ENCODE measurements around the gene AVL9.

The AVL9 gene

GRCh38 chr7:32532086-32532485 lies 36.8 kb downstream of the AVL9 start:
- no peaks in the 10 kb centered on the region for H3K9me3 ChIP-seq (ENCODE audit: control insufficient read depth in 5 of 5, low read length in 5 of 5)
- no peak overlapping the region for H3K9ac ChIP-seq (ENCODE audit: low read length in 5 of 5)
- peaks cover 0 to 7% (median 0%) of the 10 kb centered on the region in 5 donors for H3K4me1 ChIP-seq (ENCODE audit: control insufficient read depth in 5 of 5, insufficient read depth in 5 of 5, low read length in 5 of 5)
- no peak overlapping the region for H3K4me3 ChIP-seq (ENCODE audit: low read depth in 1 of 5, low read length in 5 of 5)
- no peak overlapping the region for H3K27ac ChIP-seq (ENCODE audit: low read depth, low read length)
- no peaks in the 10 kb centered on the region for H3K27me3 ChIP-seq (ENCODE audit: control insufficient read depth in 5 of 5, insufficient read depth in 4 of 5, low read length in 5 of 5)
- peaks cover 0 to 7% (median 2%) of the 10 kb centered on the region in 5 donors for H3K36me3 ChIP-seq (ENCODE audit: control insufficient read depth in 5 of 5, insufficient read depth in 5 of 5, low read length in 5 of 5)

GRCh38 chr7:32532716-32533115 lies 37.4 kb downstream of the AVL9 start:
- Histone ChIP-seq H3K36me3 (ENCODE audit: control insufficient read depth in 5 of 5, insufficient read depth in 5 of 5, low read length in 5 of 5) (peaks cover 0 to 7% (median 2%) of the 10 kb centered on the region in 5 donors), H3K27ac (ENCODE audit: low read depth, low read length) (no peak overlapping the region), H3K27me3 (ENCODE audit: control insufficient read depth in 5 of 5, insufficient read depth in 4 of 5, low read length in 5 of 5) (no peaks in the 10 kb centered on the region), H3K4me3 (ENCODE audit: low read depth in 1 of 5, low read length in 5 of 5) (no peak overlapping the region), H3K4me1 (ENCODE audit: control insufficient read depth in 5 of 5, insufficient read depth in 5 of 5, low read length in 5 of 5) (peaks cover 0 to 6% (median 0%) of the 10 kb centered on the region in 5 donors), H3K9me3 (ENCODE audit: control insufficient read depth in 5 of 5, low read length in 5 of 5) (no peaks in the 10 kb centered on the region), H3K9ac (ENCODE audit: low read length in 5 of 5) (no peak overlapping the region)

- H3K9me3 ChIP-seq (ENCODE audit: control insufficient read depth in 5 of 5, low read length in 5 of 5): no peaks in the 10 kb centered on the region
- H3K36me3 ChIP-seq (ENCODE audit: control insufficient read depth in 5 of 5, insufficient read depth in 5 of 5, low read length in 5 of 5): peaks cover 0 to 5% (median 2%) of the 10 kb centered on the region in 5 donors
- H3K4me1 ChIP-seq (ENCODE audit: control insufficient read depth in 5 of 5, insufficient read depth in 5 of 5, low read length in 5 of 5): peaks cover 0 to 6% (median 0%) of the 10 kb centered on the region in 5 donors
- H3K4me3 ChIP-seq (ENCODE audit: low read depth in 1 of 5, low read length in 5 of 5): no peak overlapping the region
- no peak overlapping the region for H3K27ac ChIP-seq (ENCODE audit: low read depth, low read length)
- no peaks in the 10 kb centered on the region for H3K27me3 ChIP-seq (ENCODE audit: control insufficient read depth in 5 of 5, insufficient read depth in 4 of 5, low read length in 5 of 5)
- H3K9ac ChIP-seq (ENCODE audit: low read length in 5 of 5): no peak overlapping the region
These were observed 38.2 kb downstream of the AVL9 start for GRCh38 chr7:32533276-32534029.

- peaks cover 0 to 5% (median 2%) of the 10 kb centered on the region in 5 donors for H3K36me3 ChIP-seq (ENCODE audit: control insufficient read depth in 5 of 5, insufficient read depth in 5 of 5, low read length in 5 of 5)
- H3K4me1 ChIP-seq (ENCODE audit: control insufficient read depth in 5 of 5, insufficient read depth in 5 of 5, low read length in 5 of 5): peaks cover 0 to 6% (median 0%) of the 10 kb centered on the region in 5 donors
- H3K9ac ChIP-seq (ENCODE audit: low read length in 5 of 5): no peak overlapping the region
- H3K27ac ChIP-seq (ENCODE audit: low read depth, low read length): no peak overlapping the region
- H3K27me3 ChIP-seq (ENCODE audit: control insufficient read depth in 5 of 5, insufficient read depth in 4 of 5, low read length in 5 of 5): no peaks in the 10 kb centered on the region
- H3K9me3 ChIP-seq (ENCODE audit: control insufficient read depth in 5 of 5, low read length in 5 of 5): no peaks in the 10 kb centered on the region
- no peak overlapping the region for H3K4me3 ChIP-seq (ENCODE audit: low read depth in 1 of 5, low read length in 5 of 5)
These were observed 39.9 kb downstream of the AVL9 start for GRCh38 chr7:32535162-32535702.

- no peak overlapping the region for H3K27ac ChIP-seq (ENCODE audit: low read depth, low read length)
- H3K9me3 ChIP-seq (ENCODE audit: control insufficient read depth in 5 of 5, low read length in 5 of 5): no peaks in the 10 kb centered on the region
- no peaks in the 10 kb centered on the region for H3K27me3 ChIP-seq (ENCODE audit: control insufficient read depth in 5 of 5, insufficient read depth in 4 of 5, low read length in 5 of 5)
- peaks cover 0 to 6% (median 0%) of the 10 kb centered on the region in 5 donors for H3K4me1 ChIP-seq (ENCODE audit: control insufficient read depth in 5 of 5, insufficient read depth in 5 of 5, low read length in 5 of 5)
- no peak overlapping the region for H3K4me3 ChIP-seq (ENCODE audit: low read depth in 1 of 5, low read length in 5 of 5)
- peaks cover 0 to 5% (median 2%) of the 10 kb centered on the region in 5 donors for H3K36me3 ChIP-seq (ENCODE audit: control insufficient read depth in 5 of 5, insufficient read depth in 5 of 5, low read length in 5 of 5)
- no peak overlapping the region for H3K9ac ChIP-seq (ENCODE audit: low read length in 5 of 5)
These were observed 40.7 kb downstream of the AVL9 start for GRCh38 chr7:32536016-32536415.

GRCh38 chr7:32536585-32536984 lies 41.3 kb downstream of the AVL9 start:
- H3K36me3 ChIP-seq (ENCODE audit: control insufficient read depth in 5 of 5, insufficient read depth in 5 of 5, low read length in 5 of 5): peaks cover 0 to 5% (median 2%) of the 10 kb centered on the region in 5 donors
- H3K27ac ChIP-seq (ENCODE audit: low read depth, low read length): no peak overlapping the region
- H3K4me1 ChIP-seq (ENCODE audit: control insufficient read depth in 5 of 5, insufficient read depth in 5 of 5, low read length in 5 of 5): peaks cover 0 to 6% (median 0%) of the 10 kb centered on the region in 5 donors
- H3K9me3 ChIP-seq (ENCODE audit: control insufficient read depth in 5 of 5, low read length in 5 of 5): no peaks in the 10 kb centered on the region
- no peak overlapping the region for H3K9ac ChIP-seq (ENCODE audit: low read length in 5 of 5)
- no peaks in the 10 kb centered on the region for H3K27me3 ChIP-seq (ENCODE audit: control insufficient read depth in 5 of 5, insufficient read depth in 4 of 5, low read length in 5 of 5)
- H3K4me3 ChIP-seq (ENCODE audit: low read depth in 1 of 5, low read length in 5 of 5): no peak overlapping the region

- no peak overlapping the region for H3K9ac ChIP-seq (ENCODE audit: low read length in 5 of 5)
- H3K4me3 ChIP-seq (ENCODE audit: low read depth in 1 of 5, low read length in 5 of 5): no peak overlapping the region
- no peaks in the 10 kb centered on the region for H3K27me3 ChIP-seq (ENCODE audit: control insufficient read depth in 5 of 5, insufficient read depth in 4 of 5, low read length in 5 of 5)
- no peaks in the 10 kb centered on the region for H3K36me3 ChIP-seq (ENCODE audit: control insufficient read depth in 5 of 5, insufficient read depth in 5 of 5, low read length in 5 of 5)
- H3K4me1 ChIP-seq (ENCODE audit: control insufficient read depth in 5 of 5, insufficient read depth in 5 of 5, low read length in 5 of 5): peaks cover 0 to 6% (median 0%) of the 10 kb centered on the region in 5 donors
- H3K27ac ChIP-seq (ENCODE audit: low read depth, low read length): no peak overlapping the region
- no peaks in the 10 kb centered on the region for H3K9me3 ChIP-seq (ENCODE audit: control insufficient read depth in 5 of 5, low read length in 5 of 5)
These were observed 42.5 kb downstream of the AVL9 start for GRCh38 chr7:32537760-32538159.

GRCh38 chr7:32539366-32539765 lies 44.1 kb downstream of the AVL9 start:
- Histone ChIP-seq H3K9me3 (ENCODE audit: control insufficient read depth in 5 of 5, low read length in 5 of 5) (no peaks in the 10 kb centered on the region), H3K4me3 (ENCODE audit: low read depth in 1 of 5, low read length in 5 of 5) (no peak overlapping the region), H3K36me3 (ENCODE audit: control insufficient read depth in 5 of 5, insufficient read depth in 5 of 5, low read length in 5 of 5) (peaks cover 4 to 13% (median 5%) of the 10 kb centered on the region in 5 donors), H3K4me1 (ENCODE audit: control insufficient read depth in 5 of 5, insufficient read depth in 5 of 5, low read length in 5 of 5) (peaks cover 0 to 6% (median 0%) of the 10 kb centered on the region in 5 donors), H3K9ac (ENCODE audit: low read length in 5 of 5) (no peak overlapping the region), H3K27ac (ENCODE audit: low read depth, low read length) (no peak overlapping the region), H3K27me3 (ENCODE audit: control insufficient read depth in 5 of 5, insufficient read depth in 4 of 5, low read length in 5 of 5) (no peaks in the 10 kb centered on the region)

GRCh38 chr7:32539919-32540531 lies 44.7 kb downstream of the AVL9 start:
- Histone ChIP-seq H3K27me3 (ENCODE audit: control insufficient read depth in 5 of 5, insufficient read depth in 4 of 5, low read length in 5 of 5) (no peaks in the 10 kb centered on the region), H3K4me1 (ENCODE audit: control insufficient read depth in 5 of 5, insufficient read depth in 5 of 5, low read length in 5 of 5) (peaks cover 0 to 6% (median 0%) of the 10 kb centered on the region in 5 donors), H3K4me3 (ENCODE audit: low read depth in 1 of 5, low read length in 5 of 5) (no peak overlapping the region), H3K27ac (ENCODE audit: low read depth, low read length) (no peak overlapping the region), H3K36me3 (ENCODE audit: control insufficient read depth in 5 of 5, insufficient read depth in 5 of 5, low read length in 5 of 5) (peaks cover 5 to 13% (median 9%) of the 10 kb centered on the region in 5 donors), H3K9ac (ENCODE audit: low read length in 5 of 5) (no peak overlapping the region), H3K9me3 (ENCODE audit: control insufficient read depth in 5 of 5, low read length in 5 of 5) (no peaks in the 10 kb centered on the region)

- no peaks in the 10 kb centered on the region for H3K9me3 ChIP-seq (ENCODE audit: control insufficient read depth in 5 of 5, low read length in 5 of 5)
- H3K4me1 ChIP-seq (ENCODE audit: control insufficient read depth in 5 of 5, insufficient read depth in 5 of 5, low read length in 5 of 5): no peaks in the 10 kb centered on the region
- H3K9ac ChIP-seq (ENCODE audit: low read length in 5 of 5): no peak overlapping the region
- H3K4me3 ChIP-seq (ENCODE audit: low read depth in 1 of 5, low read length in 5 of 5): no peak overlapping the region
- H3K27me3 ChIP-seq (ENCODE audit: control insufficient read depth in 5 of 5, insufficient read depth in 4 of 5, low read length in 5 of 5): no peaks in the 10 kb centered on the region
- H3K27ac ChIP-seq (ENCODE audit: low read depth, low read length): no peak overlapping the region
- H3K36me3 ChIP-seq (ENCODE audit: control insufficient read depth in 5 of 5, insufficient read depth in 5 of 5, low read length in 5 of 5): peaks cover 7 to 21% (median 17%) of the 10 kb centered on the region in 5 donors
These were observed 47.3 kb downstream of the AVL9 start for GRCh38 chr7:32542595-32542994.

All from subcutaneous abdominal adipose tissue (tissue), 5 donors.